ENCODE measurements around the gene NTSR2.

DNA sequence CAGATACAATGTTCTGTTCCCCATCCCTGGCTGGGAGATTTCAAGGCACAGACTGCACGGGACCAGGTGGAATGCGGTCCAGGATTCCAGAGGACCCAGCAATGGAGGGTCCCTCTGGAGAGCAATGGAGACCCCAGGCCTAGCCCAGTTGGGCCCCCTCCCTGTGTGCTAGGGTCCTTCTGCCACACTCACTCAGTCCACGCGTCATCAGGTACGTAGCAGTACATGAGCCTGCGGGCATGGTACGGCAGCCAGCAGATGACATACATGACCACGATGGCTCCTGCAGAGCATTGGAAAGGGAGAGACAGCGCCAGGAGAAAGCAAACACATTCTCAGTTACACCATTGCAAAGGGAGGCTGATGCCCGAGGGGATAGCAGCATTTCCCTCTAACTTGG lies 10.1 kb downstream of the NTSR2 start:
- TF ChIP-seq, protein P1, sequence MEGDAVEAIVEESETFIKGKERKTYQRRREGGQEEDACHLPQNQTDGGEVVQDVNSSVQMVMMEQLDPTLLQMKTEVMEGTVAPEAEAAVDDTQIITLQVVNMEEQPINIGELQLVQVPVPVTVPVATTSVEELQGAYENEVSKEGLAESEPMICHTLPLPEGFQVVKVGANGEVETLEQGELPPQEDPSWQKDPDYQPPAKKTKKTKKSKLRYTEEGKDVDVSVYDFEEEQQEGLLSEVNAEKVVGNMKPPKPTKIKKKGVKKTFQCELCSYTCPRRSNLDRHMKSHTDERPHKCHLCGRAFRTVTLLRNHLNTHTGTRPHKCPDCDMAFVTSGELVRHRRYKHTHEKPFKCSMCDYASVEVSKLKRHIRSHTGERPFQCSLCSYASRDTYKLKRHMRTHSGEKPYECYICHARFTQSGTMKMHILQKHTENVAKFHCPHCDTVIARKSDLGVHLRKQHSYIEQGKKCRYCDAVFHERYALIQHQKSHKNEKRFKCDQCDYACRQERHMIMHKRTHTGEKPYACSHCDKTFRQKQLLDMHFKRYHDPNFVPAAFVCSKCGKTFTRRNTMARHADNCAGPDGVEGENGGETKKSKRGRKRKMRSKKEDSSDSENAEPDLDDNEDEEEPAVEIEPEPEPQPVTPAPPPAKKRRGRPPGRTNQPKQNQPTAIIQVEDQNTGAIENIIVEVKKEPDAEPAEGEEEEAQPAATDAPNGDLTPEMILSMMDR (IDR thresholded peaks at IDR 0.05): no peak
- no peak for TF ChIP-seq EP300 (IDR thresholded peaks at IDR 0.05)
- no peak for TF ChIP-seq POLR2A (IDR thresholded peaks at IDR 0.05)
- TF ChIP-seq POLR2AphosphoS5 (IDR thresholded peaks at IDR 0.05): no peak
